Neural progenitor cell (in vitro differentiated cells): ENCODE results near the gene MED13. TPM values are rescaled to one million over a fixed set of nuclear protein-coding genes. Genes with fewer than 3 reads are reported as not detected.

Experiments
- DNase-seq: peaks from one replicate; pipeline ENCODE4 v3.0.0-alpha.2; 2016; ENCODE audit warnings: low spot score
- H2AFZ ChIP-seq: fragments of 200-600 bp; sonication (generic); replicated peaks from 2 replicates; pipeline ENCODE4 v1.6.1; 2016; ENCODE audit warnings: antibody characterized with exemption
- H3F3A ChIP-seq: fragments of 200-600 bp; sonication (generic); 2 replicates; pipeline ENCODE4 v1.6.1; 2016; ENCODE audit warnings: antibody characterized with exemption, low read depth
- H3K27ac ChIP-seq: fragments of 200-600 bp; sonication (generic); 2 replicates; pipeline ENCODE4 v1.5.1; 2016; ENCODE audit warnings: mild to moderate bottlenecking
- H3K27me3 ChIP-seq: fragments of 200-600 bp; sonication (generic); 2 replicates; pipeline ENCODE4 v1.6.1; 2016; ENCODE audit warnings: mild to moderate bottlenecking, moderate library complexity
- H3K36me3 ChIP-seq: fragments of 200-600 bp; sonication (generic); 2 replicates; pipeline ENCODE4 v1.5.1; 2016
- H3K4me1 ChIP-seq: fragments of 200-600 bp; sonication (generic); 2 replicates; pipeline ENCODE4 v1.6.1; 2016; ENCODE audit warnings: mixed run types
- H3K4me2 ChIP-seq: fragments of 200-600 bp; sonication (generic); 2 replicates; pipeline ENCODE4 v1.6.1; 2016
- H3K4me3 ChIP-seq: fragments of 200-600 bp; sonication (generic); 2 replicates; pipeline ENCODE4 v1.5.1; 2016
- H3K79me2 ChIP-seq: fragments of 200-600 bp; sonication (generic); 2 replicates; pipeline ENCODE4 v1.6.1; 2016; ENCODE audit warnings: low read depth
- H3K9ac ChIP-seq: fragments of 200-600 bp; sonication (generic); 2 replicates; pipeline ENCODE4 v1.6.1; 2016
- H3K9me3 ChIP-seq: fragments of 200-600 bp; sonication (generic); 2 replicates; pipeline ENCODE4 v1.5.1; 2016; ENCODE audit warnings: low read depth
- H4K20me1 ChIP-seq: fragments of 200-600 bp; sonication (generic); 2 replicates; pipeline ENCODE4 v1.6.1; 2016; ENCODE audit warnings: low read depth
- H3K27ac Mint-ChIP-seq: 3 replicates; pipeline ENCODE4 v1.8.0; 2021; ENCODE audit warnings: mixed read lengths
- H3K27me3 Mint-ChIP-seq: 2 replicates; pipeline ENCODE4 v1.8.0; 2022; ENCODE audit warnings: low read depth, mild to moderate bottlenecking, inconsistent platforms, moderate library complexity, mixed read lengths; ENCODE audit not compliant: insufficient read depth
- H3K36me3 Mint-ChIP-seq: 3 replicates; pipeline ENCODE4 v1.8.0; 2021; ENCODE audit warnings: mixed read lengths
- H3K4me1 Mint-ChIP-seq: 3 replicates; pipeline ENCODE4 v1.8.0; 2021; ENCODE audit warnings: mixed read lengths
- H3K4me3 Mint-ChIP-seq: 3 replicates; pipeline ENCODE4 v1.8.0; 2021; ENCODE audit warnings: mild to moderate bottlenecking, moderate library complexity, mixed read lengths
- H3K9me3 Mint-ChIP-seq: 3 replicates; pipeline ENCODE4 v1.8.0; 2020; ENCODE audit warnings: mixed read lengths
- EZH2 ChIP-seq: fragments of 200-600 bp; sonication (generic); IDR thresholded peaks from 2 replicates; pipeline ENCODE4 v1.6.1; 2017; ENCODE audit warnings: antibody characterized with exemption, mild to moderate bottlenecking, moderate library complexity
- EZH2phosphoT487 ChIP-seq: fragments of 200-600 bp; sonication (generic); IDR thresholded peaks from 2 replicates; pipeline ENCODE4 v1.6.1; 2017; ENCODE audit warnings: antibody characterized with exemption
- total RNA-seq: library from RNA; depleted of rRNA; stranded (reverse); fragments of >200 nt; gene quantifications from 2 replicates; pipeline ENCODE4 v1.2.3, GENCODE V29; 2015; ENCODE audit warnings: low replicate concordance
- TF ChIP-seq, protein P1 (sequence below): fragments of 200-600 bp; sonication (generic); IDR thresholded peaks from 2 replicates; pipeline ENCODE4 v1.5.1; 2017; ENCODE audit warnings: antibody characterized with exemption, mild to moderate bottlenecking

The MED13 gene
- total RNA-seq, 1 donor from 2014 or later: 59.9 TPM

DNA sequence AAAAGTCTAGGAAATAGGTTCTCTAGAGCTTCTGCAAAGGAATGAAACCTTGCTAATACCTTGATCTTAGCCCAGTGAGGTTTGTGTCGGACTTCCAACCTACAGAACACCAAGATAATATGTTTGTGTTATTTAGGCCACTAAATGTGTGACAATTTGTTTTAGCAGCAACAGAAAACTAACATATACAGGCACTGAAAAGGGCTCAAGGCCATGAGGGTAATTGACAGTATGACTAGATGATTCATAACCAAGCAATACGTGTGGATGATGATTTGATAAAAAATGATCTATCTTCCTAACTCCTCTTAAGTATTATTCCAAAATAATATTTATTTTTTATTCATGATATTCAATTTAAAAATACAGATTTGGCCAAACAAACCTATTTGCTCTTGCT is 27.7 kb upstream of the MED13 start:
- Histone ChIP-seq H3K27ac (no peak overlapping the region), H4K20me1 (no peaks in the 10 kb centered on the region), H3K27me3 (no peaks in the 10 kb centered on the region), H3K9me3 (no peaks in the 10 kb centered on the region), H3K4me1 (no peaks in the 10 kb centered on the region), H3K36me3 (no peaks in the 10 kb centered on the region), H3K4me3 (no peak overlapping the region), H3K9ac (no peak overlapping the region), H3K4me2 (no peak overlapping the region), H3F3A (no peaks in the 10 kb centered on the region), H3K79me2 (no peaks in the 10 kb centered on the region), H2AFZ (no peak overlapping the region)
- Mint-ChIP-seq H3K4me3 (no peak overlapping the region), H3K9me3 (no peaks in the 10 kb centered on the region), H3K36me3 (no peaks in the 10 kb centered on the region), H3K4me1 (no peaks in the 10 kb centered on the region), H3K27me3 (peaks cover 3% of the 10 kb centered on the region), H3K27ac (no peak overlapping the region)
- no peak for DNase-seq
- TF ChIP-seq, protein P1, sequence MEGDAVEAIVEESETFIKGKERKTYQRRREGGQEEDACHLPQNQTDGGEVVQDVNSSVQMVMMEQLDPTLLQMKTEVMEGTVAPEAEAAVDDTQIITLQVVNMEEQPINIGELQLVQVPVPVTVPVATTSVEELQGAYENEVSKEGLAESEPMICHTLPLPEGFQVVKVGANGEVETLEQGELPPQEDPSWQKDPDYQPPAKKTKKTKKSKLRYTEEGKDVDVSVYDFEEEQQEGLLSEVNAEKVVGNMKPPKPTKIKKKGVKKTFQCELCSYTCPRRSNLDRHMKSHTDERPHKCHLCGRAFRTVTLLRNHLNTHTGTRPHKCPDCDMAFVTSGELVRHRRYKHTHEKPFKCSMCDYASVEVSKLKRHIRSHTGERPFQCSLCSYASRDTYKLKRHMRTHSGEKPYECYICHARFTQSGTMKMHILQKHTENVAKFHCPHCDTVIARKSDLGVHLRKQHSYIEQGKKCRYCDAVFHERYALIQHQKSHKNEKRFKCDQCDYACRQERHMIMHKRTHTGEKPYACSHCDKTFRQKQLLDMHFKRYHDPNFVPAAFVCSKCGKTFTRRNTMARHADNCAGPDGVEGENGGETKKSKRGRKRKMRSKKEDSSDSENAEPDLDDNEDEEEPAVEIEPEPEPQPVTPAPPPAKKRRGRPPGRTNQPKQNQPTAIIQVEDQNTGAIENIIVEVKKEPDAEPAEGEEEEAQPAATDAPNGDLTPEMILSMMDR: no peak
- TF ChIP-seq EZH2: no peak
- TF ChIP-seq EZH2phosphoT487: no peak

DNA sequence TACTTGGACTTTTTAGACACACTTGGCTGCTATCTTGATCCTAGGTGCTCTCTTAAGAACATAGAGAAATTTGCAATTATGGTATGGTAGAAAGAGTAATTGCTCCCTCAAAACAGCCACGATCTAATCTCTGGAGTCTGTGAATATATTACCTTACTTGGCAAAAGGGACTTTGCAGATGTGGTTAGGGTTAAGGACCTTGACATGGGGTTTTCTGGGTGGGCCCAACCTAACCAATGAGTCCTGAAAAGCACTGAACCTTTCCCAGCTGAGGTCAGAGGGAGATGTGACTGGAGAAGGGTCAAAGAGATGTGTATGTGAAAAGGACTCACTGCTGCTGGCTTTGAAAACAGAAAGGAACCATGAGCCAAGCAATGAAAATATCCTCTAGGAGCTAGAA is 26.7 kb upstream of the MED13 start:
- no peak overlapping the region for H3K4me2 ChIP-seq
- no peak overlapping the region for H3K4me3 ChIP-seq
- H3K9ac ChIP-seq: no peak overlapping the region
- H3K27me3 ChIP-seq: no peaks in the 10 kb centered on the region
- Mint-ChIP-seq H3K27ac (no peak overlapping the region), H3K27me3 (peaks cover 3% of the 10 kb centered on the region), H3K9me3 (no peaks in the 10 kb centered on the region), H3K4me3 (no peak overlapping the region), H3K36me3 (no peaks in the 10 kb centered on the region), H3K4me1 (no peaks in the 10 kb centered on the region)
- no peaks in the 10 kb centered on the region for H3F3A ChIP-seq
- H3K27ac ChIP-seq: no peak overlapping the region
- DNase-seq: no peak
- TF ChIP-seq, protein P1: no peak
- TF ChIP-seq EZH2phosphoT487: no peak
- no peak for TF ChIP-seq EZH2
- peak overlapping the region; percentile 42 for H2AFZ ChIP-seq
- no peaks in the 10 kb centered on the region for H3K9me3 ChIP-seq
- no peaks in the 10 kb centered on the region for H4K20me1 ChIP-seq
- H3K79me2 ChIP-seq: no peaks in the 10 kb centered on the region
- no peaks in the 10 kb centered on the region for H3K4me1 ChIP-seq
- no peaks in the 10 kb centered on the region for H3K36me3 ChIP-seq

DNA sequence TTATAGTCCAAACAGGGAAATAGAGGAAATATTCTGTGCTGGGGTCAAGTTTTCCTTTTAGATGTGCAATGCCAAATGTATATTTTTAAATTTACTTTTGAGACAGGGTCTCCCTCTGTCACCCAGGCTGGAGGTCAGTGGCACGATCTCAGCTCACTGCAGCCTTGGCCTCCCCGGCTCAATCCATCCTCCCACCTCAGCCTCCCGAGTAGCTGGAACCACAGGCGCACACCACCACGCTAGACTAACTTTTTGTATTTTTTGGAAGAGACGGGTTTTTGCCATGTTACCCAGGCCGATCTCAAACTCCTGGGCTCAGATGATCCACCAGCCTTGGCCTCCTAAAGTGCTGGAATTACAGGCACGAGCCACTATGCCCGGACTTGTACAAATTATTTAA is 25.8 kb upstream of the MED13 start:
- no peak for DNase-seq
- Histone ChIP-seq H3K9ac (no peak overlapping the region), H3K4me1 (no peaks in the 10 kb centered on the region), H3K27ac (no peak overlapping the region), H2AFZ (no peak overlapping the region), H3K4me2 (no peak overlapping the region), H4K20me1 (no peaks in the 10 kb centered on the region), H3K36me3 (no peaks in the 10 kb centered on the region), H3K4me3 (no peak overlapping the region), H3F3A (no peaks in the 10 kb centered on the region), H3K79me2 (no peaks in the 10 kb centered on the region), H3K9me3 (no peaks in the 10 kb centered on the region), H3K27me3 (no peaks in the 10 kb centered on the region)
- H3K4me1 Mint-ChIP-seq: no peaks in the 10 kb centered on the region
- peaks cover 3% of the 10 kb centered on the region for H3K27me3 Mint-ChIP-seq
- TF ChIP-seq EZH2 (no peak), EZH2phosphoT487 (no peak)
- TF ChIP-seq, protein P1: no peak
- H3K27ac Mint-ChIP-seq: no peak overlapping the region
- H3K4me3 Mint-ChIP-seq: no peak overlapping the region
- H3K36me3 Mint-ChIP-seq: no peaks in the 10 kb centered on the region
- no peaks in the 10 kb centered on the region for H3K9me3 Mint-ChIP-seq
